Memory B cell (primary cell): Measurements from ENCODE around the gene ARRDC4.

Experiments
- ATAC-seq: fragments of 150-1000 bp; cut with Tn5 transposase; 2 replicates; pipeline ENCODE4 v1.10.0; 2021; ENCODE audit warnings: low read depth, mild to moderate bottlenecking, moderate library complexity
- DNase-seq, 2 donors: peaks; one replicate each; pipeline ENCODE4 v3.0.0; 2022; ENCODE audit warnings: low spot score in 2 of 2
- H3K27ac Mint-ChIP-seq: one replicate; pipeline ENCODE4 v1.8.0; 2022; ENCODE audit warnings: mild to moderate bottlenecking, moderate library complexity, mixed read lengths
- H3K27me3 Mint-ChIP-seq: one replicate; pipeline ENCODE4 v1.8.0; 2022; ENCODE audit warnings: mixed read lengths
- H3K36me3 Mint-ChIP-seq: one replicate; pipeline ENCODE4 v1.8.0; 2022; ENCODE audit warnings: mild to moderate bottlenecking, mixed read lengths
- H3K4me1 Mint-ChIP-seq: one replicate; pipeline ENCODE4 v1.8.0; 2022; ENCODE audit warnings: mixed read lengths
- H3K4me3 Mint-ChIP-seq: one replicate; pipeline ENCODE4 v1.8.0; 2022; ENCODE audit warnings: mild to moderate bottlenecking, moderate library complexity, mixed read lengths
- H3K9me3 Mint-ChIP-seq: one replicate; pipeline ENCODE4 v1.8.0; 2022; ENCODE audit warnings: mixed read lengths

Gene ARRDC4

GRCh38 chr15:98018761-98019351, 58.4 kb downstream of the ARRDC4 start:
- no peaks in the 10 kb centered on the region for H3K27me3 Mint-ChIP-seq
- H3K4me3 Mint-ChIP-seq = no peak overlapping the region
- ATAC-seq = no peak
- H3K36me3 Mint-ChIP-seq = no peaks in the 10 kb centered on the region
- DNase-seq = no peak
- H3K9me3 Mint-ChIP-seq = no peaks in the 10 kb centered on the region
- H3K27ac Mint-ChIP-seq = no peak overlapping the region
- no peaks in the 10 kb centered on the region for H3K4me1 Mint-ChIP-seq
